T-helper 2 cell treated with Interferon-gamma antibody and Interleukin-4, amounts not matched to agents 5 μg/mL and 100 μg/mL, for 36 hours (primary cell): Measurements from ENCODE around the gene ST6GAL1.
A peak's percentile ranks its signal among the peaks of the same experiment; 100 is the strongest.
"Not testable (repeated sequence)": the region's sequence is repeated elsewhere in the genome, so short reads cannot be mapped to it uniquely, and the experiment has no call there.

ENCODE experiments used
- DNase-seq: peaks from one replicate; pipeline ENCODE4 v3.0.0; 2021; ENCODE audit warnings: low spot score
- H3K27ac Mint-ChIP-seq: one replicate; pipeline ENCODE4 v1.8.0; 2021; ENCODE audit warnings: mild to moderate bottlenecking, mixed read lengths
- H3K27me3 Mint-ChIP-seq: one replicate; pipeline ENCODE4 v1.8.0; 2021; ENCODE audit warnings: low read depth, mixed read lengths
- H3K36me3 Mint-ChIP-seq: one replicate; pipeline ENCODE4 v1.8.0; 2021; ENCODE audit warnings: low read depth, mixed read lengths
- H3K4me1 Mint-ChIP-seq: one replicate; pipeline ENCODE4 v1.8.0; 2021; ENCODE audit warnings: low read depth, mixed read lengths
- H3K4me3 Mint-ChIP-seq: one replicate; pipeline ENCODE4 v1.8.0; 2022; ENCODE audit warnings: mild to moderate bottlenecking, moderate library complexity, mixed read lengths
- H3K9me3 Mint-ChIP-seq: one replicate; pipeline ENCODE4 v1.8.0; 2021; ENCODE audit warnings: mixed read lengths

The ST6GAL1 gene

GRCh38 chr3:186962445-186962844, 32.1 kb downstream of the ST6GAL1 start:
- H3K4me3 Mint-ChIP-seq, result no peak overlapping the region
- no peaks in the 10 kb centered on the region for H3K27me3 Mint-ChIP-seq
- no peaks in the 10 kb centered on the region for H3K9me3 Mint-ChIP-seq
- H3K4me1 Mint-ChIP-seq, result peaks cover 22% of the 10 kb centered on the region
- DNase-seq, result no peak
- H3K36me3 Mint-ChIP-seq, result peaks cover 45% of the 10 kb centered on the region
- H3K27ac Mint-ChIP-seq, result peak overlapping the region; percentile 51

GRCh38 chr3:186963636-186964035, 33.3 kb downstream of the ST6GAL1 start:
- peaks cover 54% of the 10 kb centered on the region for H3K36me3 Mint-ChIP-seq
- H3K27me3 Mint-ChIP-seq, result no peaks in the 10 kb centered on the region

GRCh38 chr3:186964071-186964470, 33.7 kb downstream of the ST6GAL1 start:
- Mint-ChIP-seq H3K4me3 (no peak overlapping the region), H3K9me3 (no peaks in the 10 kb centered on the region), H3K27ac (no peak overlapping the region), H3K36me3 (peaks cover 57% of the 10 kb centered on the region), H3K4me1 (peaks cover 23% of the 10 kb centered on the region), H3K27me3 (no peaks in the 10 kb centered on the region)
- DNase-seq, result no peak

More at GRCh38 chr3:186963636-186964035, 33.3 kb downstream of the ST6GAL1 start:
- H3K4me1 Mint-ChIP-seq, result peaks cover 26% of the 10 kb centered on the region
- no peak overlapping the region for H3K4me3 Mint-ChIP-seq
- no peak for DNase-seq
- peak overlapping the region; percentile 45 for H3K27ac Mint-ChIP-seq
- H3K9me3 Mint-ChIP-seq, result no peaks in the 10 kb centered on the region

DNA sequence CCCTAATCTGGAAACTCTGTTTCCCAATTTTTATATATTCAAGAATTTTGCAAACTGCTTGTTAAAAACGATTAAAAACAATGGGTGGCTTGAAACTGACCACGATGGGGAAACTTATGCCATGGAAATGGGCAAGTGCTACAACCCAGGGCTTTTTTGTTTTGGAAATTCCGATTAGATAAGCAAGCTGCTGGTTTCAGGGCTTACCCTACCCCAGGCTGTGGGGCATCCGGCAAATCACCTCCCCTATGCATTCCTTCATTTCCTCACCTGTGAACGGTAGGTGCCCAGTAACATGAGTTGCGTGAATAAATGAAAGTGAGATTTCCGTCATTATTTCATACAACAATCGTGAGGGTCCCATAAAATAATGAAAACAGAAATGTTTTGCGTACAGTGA, 34.3 kb downstream of the ST6GAL1 start:
- Mint-ChIP-seq H3K4me3 (no peak overlapping the region), H3K36me3 (peaks cover 61% of the 10 kb centered on the region), H3K4me1 (peaks cover 28% of the 10 kb centered on the region), H3K27ac (no peak overlapping the region), H3K27me3 (no peaks in the 10 kb centered on the region), H3K9me3 (no peaks in the 10 kb centered on the region)
- DNase-seq, result no peak

- no peak for DNase-seq
- Mint-ChIP-seq H3K36me3 (peaks cover 61% of the 10 kb centered on the region), H3K27me3 (no peaks in the 10 kb centered on the region), H3K4me3 (no peak overlapping the region), H3K9me3 (no peaks in the 10 kb centered on the region), H3K4me1 (peaks cover 26% of the 10 kb centered on the region), H3K27ac (no peak overlapping the region)
Measured at GRCh38 chr3:186965141-186965879, 35.0 kb downstream of the ST6GAL1 start.

GRCh38 chr3:186966406-186966805, 36.1 kb downstream of the ST6GAL1 start:
- Mint-ChIP-seq H3K4me1 (peaks cover 23% of the 10 kb centered on the region), H3K4me3 (no peak overlapping the region), H3K27ac (no peak overlapping the region), H3K9me3 (no peaks in the 10 kb centered on the region), H3K27me3 (no peaks in the 10 kb centered on the region), H3K36me3 (peaks cover 64% of the 10 kb centered on the region)
- no peak for DNase-seq

DNA sequence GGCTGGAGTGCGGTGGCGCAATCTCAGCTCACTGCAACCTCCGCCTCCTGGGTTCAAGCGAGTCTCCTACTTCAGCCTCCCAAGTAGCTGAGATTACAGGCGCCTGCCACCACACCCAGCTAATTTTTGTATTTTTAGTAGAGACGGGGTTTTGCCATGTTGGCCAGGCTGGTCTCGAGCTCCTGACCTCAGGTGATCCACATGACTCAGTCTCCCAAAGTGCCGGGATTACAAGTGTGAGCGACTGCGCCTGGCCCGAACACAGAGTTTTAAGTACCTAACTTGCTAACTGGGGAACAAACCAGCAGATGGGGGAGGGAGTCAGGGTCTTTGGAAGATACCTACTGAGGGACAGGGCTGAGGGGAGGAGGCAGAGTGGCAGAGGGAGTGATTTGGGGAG, 36.9 kb downstream of the ST6GAL1 start:
- H3K9me3 Mint-ChIP-seq, DNase-seq, H3K27me3 Mint-ChIP-seq, H3K4me3 Mint-ChIP-seq: not testable (repeated sequence)
- peaks cover 16% of the 10 kb centered on the region for H3K4me1 Mint-ChIP-seq
- peak overlapping the region; percentile 57 for H3K27ac Mint-ChIP-seq
- peaks cover 63% of the 10 kb centered on the region for H3K36me3 Mint-ChIP-seq

DNA sequence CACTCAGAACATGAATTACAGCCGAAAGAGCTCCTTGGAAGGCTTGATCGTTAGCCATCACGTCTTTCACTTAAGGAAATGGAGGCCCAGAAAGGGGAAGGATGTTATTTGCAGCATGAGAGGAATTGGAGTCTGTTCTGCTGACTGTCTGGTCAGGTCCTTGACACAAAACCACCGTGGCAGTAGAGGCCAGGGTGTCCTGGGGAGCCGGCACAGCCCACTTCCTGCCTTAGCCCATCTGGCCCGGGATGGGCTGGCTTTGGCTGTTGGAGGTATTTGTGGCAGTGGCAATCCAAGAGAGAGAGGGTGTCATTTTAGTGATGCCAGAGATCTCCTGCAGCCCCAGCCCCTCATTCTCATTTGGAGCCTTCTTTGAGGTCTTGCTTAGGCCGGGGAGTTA, 37.4 kb downstream of the ST6GAL1 start:
- Mint-ChIP-seq H3K36me3 (peaks cover 64% of the 10 kb centered on the region), H3K27me3 (no peaks in the 10 kb centered on the region), H3K27ac (peak overlapping the region; percentile 57), H3K9me3 (no peaks in the 10 kb centered on the region), H3K4me1 (peaks cover 15% of the 10 kb centered on the region), H3K4me3 (no peak overlapping the region)
- no peak for DNase-seq

- H3K36me3 Mint-ChIP-seq, result peaks cover 73% of the 10 kb centered on the region
- H3K9me3 Mint-ChIP-seq, result no peaks in the 10 kb centered on the region
- H3K4me1 Mint-ChIP-seq, result peaks cover 23% of the 10 kb centered on the region
- DNase-seq, result no peak
- peak overlapping the region; percentile 66 for H3K27ac Mint-ChIP-seq
- no peak overlapping the region for H3K4me3 Mint-ChIP-seq
- H3K27me3 Mint-ChIP-seq, result no peaks in the 10 kb centered on the region
Measured at GRCh38 chr3:186969607-186970006, 39.3 kb downstream of the ST6GAL1 start.

- not testable (repeated sequence) for H3K27me3 Mint-ChIP-seq, H3K27ac Mint-ChIP-seq, DNase-seq, H3K9me3 Mint-ChIP-seq, H3K4me3 Mint-ChIP-seq
- Mint-ChIP-seq H3K4me1 (peaks cover 23% of the 10 kb centered on the region), H3K36me3 (peaks cover 80% of the 10 kb centered on the region)
Measured at GRCh38 chr3:186971106-186971505, 40.8 kb downstream of the ST6GAL1 start.

DNA sequence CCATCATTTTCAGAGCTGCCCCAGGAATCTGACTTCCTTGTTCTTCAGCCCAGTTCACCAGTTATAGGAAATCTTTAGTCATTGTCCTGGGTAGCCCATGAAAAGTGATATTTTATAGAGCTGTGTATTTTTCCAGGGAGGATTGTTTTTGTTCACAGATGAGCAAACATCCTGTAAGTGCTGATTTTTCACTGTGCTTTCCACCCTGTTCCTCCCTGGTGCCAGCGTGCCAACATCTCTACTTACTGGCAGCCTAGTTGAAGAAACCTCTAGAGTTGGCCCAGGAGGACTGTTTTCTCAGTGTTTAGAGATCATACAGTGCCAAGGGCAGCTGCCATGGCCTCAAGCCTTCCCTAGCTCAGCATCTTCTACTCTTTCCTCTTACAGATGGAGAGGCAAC, 41.3 kb downstream of the ST6GAL1 start:
- Mint-ChIP-seq H3K27ac (no peak overlapping the region), H3K9me3 (no peaks in the 10 kb centered on the region), H3K4me3 (no peak overlapping the region), H3K4me1 (peaks cover 23% of the 10 kb centered on the region), H3K27me3 (no peaks in the 10 kb centered on the region), H3K36me3 (peaks cover 78% of the 10 kb centered on the region)
- DNase-seq, result no peak

GRCh38 chr3:186973702-186974101, 43.4 kb downstream of the ST6GAL1 start:
- H3K9me3 Mint-ChIP-seq, result no peaks in the 10 kb centered on the region
- peaks cover 17% of the 10 kb centered on the region for H3K4me1 Mint-ChIP-seq
- DNase-seq, result no peak
- peaks cover 69% of the 10 kb centered on the region for H3K36me3 Mint-ChIP-seq
- H3K27ac Mint-ChIP-seq, result peak overlapping the region; percentile 2
- H3K27me3 Mint-ChIP-seq, result no peaks in the 10 kb centered on the region
- H3K4me3 Mint-ChIP-seq, result no peak overlapping the region

- Mint-ChIP-seq H3K4me3 (no peak overlapping the region), H3K4me1 (peaks cover 10% of the 10 kb centered on the region)
Measured at GRCh38 chr3:186974824-186975313, 44.5 kb downstream of the ST6GAL1 start.

GRCh38 chr3:186975726-186976125, 45.4 kb downstream of the ST6GAL1 start:
- Mint-ChIP-seq H3K36me3 (peaks cover 62% of the 10 kb centered on the region), H3K9me3 (no peaks in the 10 kb centered on the region), H3K4me1 (peaks cover 8% of the 10 kb centered on the region), H3K27ac (peak overlapping the region; percentile 28), H3K4me3 (no peak overlapping the region), H3K27me3 (no peaks in the 10 kb centered on the region)
- no peak for DNase-seq

More at GRCh38 chr3:186974824-186975313, 44.5 kb downstream of the ST6GAL1 start:
- Mint-ChIP-seq H3K27me3 (no peaks in the 10 kb centered on the region), H3K27ac (no peak overlapping the region), H3K9me3 (no peaks in the 10 kb centered on the region), H3K36me3 (peaks cover 66% of the 10 kb centered on the region)
- DNase-seq, result no peak
